Caco-2 (cell line): ENCODE results near the gene RBM42. TPM values are rescaled to one million over a fixed set of nuclear protein-coding genes. Genes with fewer than 3 reads are reported as not detected.

Experiments
- BruUV-seq: library from RNA; stranded (reverse); fragments of 400-500 nt; replicated peaks from 2 replicates; lab custom pipeline; 2021; lab: Mats Ljungman, UMichigan
- CTCF ChIA-PET: fragments of 300-600 bp; sonication (Branson Sonifier 250); formaldehyde crosslinking; loops from one replicate; lab custom pipeline; 2022; ENCODE audit warnings: antibody characterized with exemption; lab: Charles Lee
- POLR2A ChIA-PET: fragments of 300-600 bp; sonication (Branson Sonifier 250); formaldehyde crosslinking; loops from one replicate; lab custom pipeline; 2022; ENCODE audit warnings: antibody characterized with exemption; lab: Charles Lee
- DNase-seq, 2 experiments: peaks; one replicate each; pipeline versions ENCODE4 v3.0.0 to v3.0.0-alpha.2; 2020 to 2022
- H3K27me3 ChIP-seq: replicated peaks from 2 replicates; pipeline ENCODE4 v1.6.0; 2011; ENCODE audit warnings: low read length; ENCODE audit not compliant: control insufficient read depth, insufficient read depth
- H3K36me3 ChIP-seq: 2 replicates; pipeline ENCODE4 v1.5.1; 2011; ENCODE audit warnings: low read length; ENCODE audit not compliant: control insufficient read depth, insufficient read depth
- H3K4me1 ChIP-seq: fragments of 250-450 bp; sonication (Bioruptor Pico); 2 replicates; pipeline ENCODE4 v1.5.1; 2020; ENCODE audit warnings: mild to moderate bottlenecking
- H3K4me3 ChIP-seq: 2 replicates; pipeline ENCODE4 v1.5.1; 2011; ENCODE audit warnings: low read depth, mild to moderate bottlenecking, control low read depth, low read length
- H3K9me3 ChIP-seq: fragments of 250-450 bp; sonication (Bioruptor Pico); 2 replicates; pipeline ENCODE4 v1.5.1; 2020; ENCODE audit warnings: mild to moderate bottlenecking, moderate library complexity
- H3K27ac Mint-ChIP-seq: one replicate; pipeline ENCODE4 v1.8.0; 2022; ENCODE audit warnings: mixed read lengths; ENCODE audit not compliant: unreplicated experiment
- H3K27me3 Mint-ChIP-seq: one replicate; pipeline ENCODE4 v1.8.0; 2022; ENCODE audit warnings: mixed read lengths; ENCODE audit not compliant: insufficient read depth, unreplicated experiment
- H3K36me3 Mint-ChIP-seq: one replicate; pipeline ENCODE4 v1.8.0; 2022; ENCODE audit warnings: mild to moderate bottlenecking, mixed read lengths; ENCODE audit not compliant: insufficient read depth, unreplicated experiment
- H3K4me1 Mint-ChIP-seq: one replicate; pipeline ENCODE4 v1.8.0; 2022; ENCODE audit warnings: low read depth, mixed read lengths; ENCODE audit not compliant: unreplicated experiment
- H3K4me3 Mint-ChIP-seq: one replicate; pipeline ENCODE4 v1.8.0; 2022; ENCODE audit warnings: mild to moderate bottlenecking, moderate library complexity, mixed read lengths; ENCODE audit not compliant: unreplicated experiment
- H3K9me3 Mint-ChIP-seq: one replicate; pipeline ENCODE4 v1.8.0; 2022; ENCODE audit warnings: mixed read lengths; ENCODE audit not compliant: unreplicated experiment
- CTCF ChIP-seq, 2 experiments: fragments of 200-600 bp in 1 of 2; IDR thresholded peaks; 1 replicate in 1 of 2; 2 replicates in 1 of 2; pipeline versions ENCODE4 v1.5.1 to v1.8.0; 2011 to 2022; ENCODE audit warnings: antibody characterized with exemption in 1 of 2, control low read depth in 1 of 2, inconsistent platforms in 1 of 2, low read depth in 1 of 2, low read length in 1 of 2, mild to moderate bottlenecking in 1 of 2, moderate library complexity in 1 of 2; ENCODE audit not compliant: insufficient read depth in 1 of 2, severe bottlenecking in 1 of 2, unreplicated experiment in 1 of 2
- intact Hi-C: fragments of 100-400 bp; cut with micrococcal nuclease; formaldehyde crosslinking; loops from one replicate; pipeline ENCODE4 v1.10.0; 2022; ENCODE audit not compliant: unreplicated experiment
- total RNA-seq: library from RNA; stranded (reverse); gene quantifications from 2 replicates; pipeline ENCODE4 v1.2.3, GENCODE V29; 2022

RBM42 gene
- total RNA-seq, 1 experiment from 2014 or later, result 165 TPM

GRCh38 chr19:35666251-35666913 is 37.5 kb downstream of the RBM42 start, which contains the start of gene UPK1A:
TSS of gene UPK1A (plus strand) at chr19:35666517. CDS start at chr19:35666813, 296 bp downstream.
- no TSS peak for BruUV-seq
- H3K27me3 ChIP-seq, result no peaks in the 10 kb centered on the region
- H3K9me3 ChIP-seq, result no peaks in the 10 kb centered on the region
- peaks cover 3% of the 10 kb centered on the region; the same call in 1 of the 2 replicates for H3K4me1 ChIP-seq
- Mint-ChIP-seq H3K4me1 (peaks cover 6% of the 10 kb centered on the region), H3K27ac (no peak within 1 kb of the TSS), H3K4me3 (no peak within 1 kb of the TSS), H3K36me3 (peaks cover 19% of the 10 kb centered on the region), H3K9me3 (no peaks in the 10 kb centered on the region), H3K27me3 (peaks cover 5% of the 10 kb centered on the region)
- intact Hi-C loops, result no loop called here
- no peak within 1 kb of the TSS for H3K4me3 ChIP-seq
- no peak for TF ChIP-seq CTCF (IDR thresholded peaks at IDR 0.05; ENCODE audit: insufficient read depth in 1 of 2, low read depth in 1 of 2, low read length in 1 of 2, severe bottlenecking in 1 of 2, unreplicated experiment in 1 of 2)
- H3K36me3 ChIP-seq, result no peaks in the 10 kb centered on the region
- ChIA-PET CTCF (no interaction called here), POLR2A (no interaction called here)
- DNase-seq, result peak in 1 of 2 experiments; percentile 30

GRCh38 chr19:35669566-35669965 is 40.7 kb downstream of the RBM42 start:
- Mint-ChIP-seq H3K4me1 (peaks cover 22% of the 10 kb centered on the region), H3K27me3 (peaks cover 5% of the 10 kb centered on the region), H3K9me3 (no peaks in the 10 kb centered on the region), H3K36me3 (no peaks in the 10 kb centered on the region), H3K27ac (no peak overlapping the region), H3K4me3 (no peak overlapping the region)
- no peaks in the 10 kb centered on the region for H3K27me3 ChIP-seq
- ChIA-PET CTCF (no interaction called here), POLR2A (no interaction called here)
- no TSS peak for BruUV-seq
- intact Hi-C loops, result no loop called here
- no peak overlapping the region for H3K4me3 ChIP-seq
- no peaks in the 10 kb centered on the region for H3K9me3 ChIP-seq
- DNase-seq, result no peak
- H3K36me3 ChIP-seq, result no peaks in the 10 kb centered on the region
- peaks cover 9% of the 10 kb centered on the region; the same call in 1 of the 2 replicates for H3K4me1 ChIP-seq
- TF ChIP-seq CTCF (IDR thresholded peaks at IDR 0.05; ENCODE audit: insufficient read depth in 1 of 2, low read depth in 1 of 2, low read length in 1 of 2, severe bottlenecking in 1 of 2, unreplicated experiment in 1 of 2), result no peak

GRCh38 chr19:35669974-35670373 is 41.1 kb downstream of the RBM42 start:
- Mint-ChIP-seq H3K27ac (no peak overlapping the region), H3K27me3 (peaks cover 5% of the 10 kb centered on the region)

More at GRCh38 chr19:35669974-35670373, 41.1 kb downstream of the RBM42 start:
- no peak overlapping the region for H3K4me3 Mint-ChIP-seq
- Histone ChIP-seq H3K9me3 (no peaks in the 10 kb centered on the region), H3K27me3 (no peaks in the 10 kb centered on the region), H3K4me3 (no peak overlapping the region), H3K4me1 (peaks cover 9% of the 10 kb centered on the region; the same call in 1 of the 2 replicates), H3K36me3 (no peaks in the 10 kb centered on the region)
- no peak for TF ChIP-seq CTCF (IDR thresholded peaks at IDR 0.05; ENCODE audit: insufficient read depth in 1 of 2, low read depth in 1 of 2, low read length in 1 of 2, severe bottlenecking in 1 of 2, unreplicated experiment in 1 of 2)
- H3K4me1 Mint-ChIP-seq, result peaks cover 22% of the 10 kb centered on the region
- POLR2A ChIA-PET, result no interaction called here
- CTCF ChIA-PET, result no interaction called here
- no TSS peak for BruUV-seq
- H3K36me3 Mint-ChIP-seq, result no peaks in the 10 kb centered on the region
- H3K9me3 Mint-ChIP-seq, result no peaks in the 10 kb centered on the region
- DNase-seq, result no peak
- intact Hi-C loops, result no loop called here
